Measurements from ENCODE around the gene IGSF21.
A peak's percentile ranks its signal among the peaks of the same experiment; 100 is the strongest.
"Not testable (repeated sequence)": the region's sequence is repeated elsewhere in the genome, so short reads cannot be mapped to it uniquely, and the experiment has no call there.

IGSF21 gene

GRCh38 chr1:18340158-18340764, 232.7 kb downstream of the IGSF21 start:
- no peak for DNase-seq

- no peak for DNase-seq
Observed at GRCh38 chr1:18340787-18341186, 233.2 kb downstream of the IGSF21 start.

GRCh38 chr1:18341291-18342069, 233.9 kb downstream of the IGSF21 start:
- no peak for DNase-seq

DNA sequence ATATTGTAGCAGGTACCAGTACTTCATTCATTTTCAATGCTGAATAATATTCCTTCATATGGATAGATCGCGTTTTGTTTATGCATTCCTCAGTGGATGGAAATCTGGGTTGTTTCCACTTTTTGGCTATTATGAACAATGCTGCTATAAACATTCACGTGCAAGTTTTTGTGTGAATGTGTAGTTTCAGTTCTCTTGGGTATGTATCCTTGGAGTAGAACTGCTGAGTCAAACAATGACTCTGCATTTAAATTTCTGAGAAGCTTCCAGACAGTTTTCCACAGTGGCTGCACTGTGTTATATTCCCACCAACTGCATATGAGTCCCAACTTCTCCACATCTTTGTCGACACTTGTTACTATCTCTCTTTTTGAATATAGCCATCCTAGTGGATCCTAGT, 235.1 kb downstream of the IGSF21 start:
- no peak for DNase-seq

- DNase-seq, result no peak
Observed at GRCh38 chr1:18343581-18343980, 236.0 kb downstream of the IGSF21 start.

DNA sequence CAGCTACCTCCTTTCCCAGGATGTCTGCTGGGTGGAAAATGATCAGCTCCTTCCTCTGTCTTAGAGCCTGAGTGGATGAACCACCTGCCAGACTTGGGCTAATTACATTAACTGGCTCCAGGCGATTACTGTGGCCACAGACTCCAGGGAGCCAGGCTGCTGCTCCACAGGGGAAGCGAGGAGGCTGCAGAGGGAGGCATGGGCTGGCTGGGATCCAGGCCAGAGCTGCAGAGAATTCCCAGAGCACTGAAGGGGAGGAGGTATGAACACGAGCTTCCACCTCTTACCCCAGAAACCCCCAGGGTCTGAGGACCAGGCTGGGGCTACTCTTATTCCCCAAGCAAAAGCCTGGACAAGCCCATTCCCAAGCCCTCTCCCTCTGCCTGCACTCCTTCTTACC, 237.2 kb downstream of the IGSF21 start:
- no peak for DNase-seq

DNA sequence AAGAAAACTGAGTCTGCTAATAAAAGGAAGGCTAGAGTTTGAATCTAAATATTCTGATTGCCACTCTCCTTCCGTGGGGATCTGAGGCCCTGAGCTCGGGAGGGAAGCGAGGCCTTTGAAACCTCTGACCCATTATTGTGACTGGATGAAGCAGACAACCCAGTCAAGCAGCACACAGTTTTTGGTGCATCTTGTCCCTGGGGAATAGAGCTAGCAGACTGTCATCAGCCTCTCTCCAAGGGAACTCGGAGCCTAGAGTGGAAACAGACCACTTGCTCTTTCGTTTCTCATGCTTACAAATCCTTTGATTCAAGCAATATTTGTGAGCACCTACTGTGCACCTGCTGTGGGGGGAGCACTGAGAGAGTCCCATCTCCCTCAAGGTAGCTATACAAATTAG, 240.0 kb downstream of the IGSF21 start:
- DNase-seq, result no peak

DNA sequence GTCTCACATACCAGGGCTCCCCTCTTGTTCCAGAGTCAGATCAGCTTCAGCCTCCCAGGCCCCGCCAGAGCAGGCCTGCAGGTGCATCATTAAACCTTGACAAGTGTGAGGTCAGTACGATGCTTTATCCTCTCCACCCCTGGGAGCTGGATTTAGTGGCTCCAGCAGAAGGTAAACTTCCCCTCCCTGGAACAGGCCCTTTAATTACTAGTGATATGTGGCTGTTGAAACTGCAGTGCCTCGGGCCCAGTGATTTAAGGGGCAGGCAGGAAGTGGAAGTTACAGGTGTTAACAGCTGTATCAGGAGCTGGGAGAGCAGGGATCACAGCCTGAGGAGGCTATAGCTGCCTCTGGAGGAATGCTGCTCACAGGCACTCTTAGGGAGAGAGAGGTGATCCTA, 240.8 kb downstream of the IGSF21 start:
- no peak for DNase-seq

DNA sequence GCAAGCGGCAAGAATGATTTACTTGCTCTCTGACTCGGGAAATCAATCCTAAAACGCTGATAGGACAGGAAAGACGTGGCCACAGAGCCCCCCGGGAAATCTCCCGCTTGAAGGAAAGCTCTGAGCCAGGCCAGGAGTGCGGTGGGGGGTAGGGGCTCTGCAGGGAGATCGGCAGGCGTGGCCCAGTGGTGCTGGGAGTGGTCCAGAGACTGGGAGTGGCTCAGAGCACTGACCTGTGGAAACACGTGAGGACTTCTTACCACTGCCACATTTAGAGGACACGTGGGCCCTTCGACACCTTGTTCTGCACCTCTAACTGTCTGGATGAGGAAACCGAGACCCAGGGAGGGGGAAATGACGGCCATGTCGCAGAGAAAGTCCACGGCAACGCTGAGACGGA, 243.1 kb downstream of the IGSF21 start:
- DNase-seq, result no peak

- DNase-seq, result no peak
Observed at GRCh38 chr1:18351735-18352134, 244.1 kb downstream of the IGSF21 start.

DNA sequence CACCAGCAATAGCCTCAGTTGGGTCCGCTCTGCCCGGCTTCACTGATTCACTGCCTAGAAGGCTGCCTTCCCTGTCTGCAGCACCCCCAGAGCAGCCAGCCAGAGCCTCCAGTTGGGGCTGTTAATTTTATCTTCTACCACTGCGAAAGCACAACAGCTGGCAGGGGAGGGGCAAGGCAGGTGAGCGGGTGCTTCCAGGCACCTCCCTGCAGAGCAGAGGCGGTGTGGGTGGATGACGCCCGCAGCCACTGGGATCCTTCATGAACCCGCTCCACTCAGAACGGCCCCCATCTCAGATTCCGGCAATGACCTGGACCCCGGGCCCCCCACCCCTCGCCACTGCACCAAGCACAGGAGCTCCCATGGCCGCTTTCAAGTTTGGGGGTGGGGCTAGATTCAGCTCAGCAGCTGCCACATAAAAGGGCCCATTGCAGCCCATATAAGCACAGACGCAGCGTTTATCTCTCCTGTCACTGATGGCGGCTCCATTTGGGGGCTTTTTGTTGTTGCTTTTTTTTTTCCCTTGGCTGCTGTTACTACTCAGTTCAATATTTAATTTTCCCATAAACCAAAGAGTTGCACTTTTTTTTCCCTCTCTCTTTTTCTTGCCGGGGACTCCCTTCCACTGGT, 245.2 kb downstream of the IGSF21 start:
- no peak for DNase-seq

GRCh38 chr1:18353528-18353927, 245.9 kb downstream of the IGSF21 start:
- DNase-seq, result no peak

DNA sequence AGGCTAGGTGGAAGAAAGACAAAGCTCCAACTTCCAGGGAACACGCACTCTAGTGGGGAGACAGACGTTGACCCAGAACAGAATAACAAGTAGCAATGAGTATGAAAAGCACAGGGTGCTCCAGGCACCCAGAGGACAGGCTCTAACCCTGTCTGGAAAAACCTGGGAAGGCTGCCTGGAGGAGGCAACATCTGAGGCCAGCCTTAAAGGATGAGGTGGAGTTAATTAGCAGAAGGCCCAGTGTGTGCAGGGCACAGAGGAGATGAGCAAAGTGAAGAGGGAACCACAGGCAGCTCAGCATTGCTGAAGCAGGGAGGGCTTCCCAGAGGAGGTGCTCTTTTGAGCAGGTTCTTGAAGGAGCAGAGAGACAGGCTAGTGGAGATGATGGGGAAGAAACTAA, 246.4 kb downstream of the IGSF21 start:
- no peak for DNase-seq

- DNase-seq, result no peak
Observed at GRCh38 chr1:18354612-18355011, 247.0 kb downstream of the IGSF21 start.

- DNase-seq, result no peak
Observed at GRCh38 chr1:18357622-18358230, 250.1 kb downstream of the IGSF21 start.

DNA sequence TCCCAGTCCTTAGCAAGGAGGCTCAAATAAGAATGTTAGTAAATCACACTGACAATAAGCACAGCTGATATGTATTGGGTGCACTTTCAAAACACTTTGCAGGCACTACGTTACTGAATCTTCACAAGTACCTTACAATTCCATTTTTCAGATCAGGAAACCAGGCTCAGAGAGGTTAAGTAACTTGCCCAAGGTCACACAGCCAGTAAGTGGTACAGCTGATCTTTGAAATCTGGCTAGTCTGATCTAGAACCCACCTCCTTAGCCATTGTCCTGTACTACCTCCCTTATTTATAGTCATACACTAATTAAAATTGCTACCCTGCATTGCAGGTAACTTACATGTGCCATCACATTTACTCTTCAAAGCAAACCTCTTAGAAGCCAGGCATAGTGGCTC, 251.0 kb downstream of the IGSF21 start:
- DNase-seq, result no peak

DNA sequence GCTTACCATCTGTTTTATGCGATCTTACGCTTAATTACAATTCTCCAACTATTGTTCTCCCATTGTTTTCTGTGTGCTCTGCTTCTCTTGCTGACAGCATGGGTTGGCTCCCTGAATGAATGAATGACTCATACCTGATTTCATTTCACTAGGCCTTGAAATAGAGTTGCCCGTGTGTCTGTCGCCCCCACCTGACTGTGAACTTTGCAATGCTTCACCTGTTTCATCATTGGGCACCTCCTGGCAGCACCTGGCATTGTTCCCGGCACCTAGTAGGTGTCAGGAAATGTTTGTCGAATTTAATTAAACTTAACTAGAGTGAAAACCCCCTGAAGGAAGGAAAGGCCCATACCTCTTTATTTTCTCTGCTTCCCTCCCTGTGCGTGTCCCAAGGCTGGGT, 252.7 kb downstream of the IGSF21 start:
- DNase-seq, result no peak

- DNase-seq, result no peak
Observed at GRCh38 chr1:18362150-18362549, 254.6 kb downstream of the IGSF21 start.

- no peak for DNase-seq
Observed at GRCh38 chr1:18363436-18363835, 255.8 kb downstream of the IGSF21 start.

DNA sequence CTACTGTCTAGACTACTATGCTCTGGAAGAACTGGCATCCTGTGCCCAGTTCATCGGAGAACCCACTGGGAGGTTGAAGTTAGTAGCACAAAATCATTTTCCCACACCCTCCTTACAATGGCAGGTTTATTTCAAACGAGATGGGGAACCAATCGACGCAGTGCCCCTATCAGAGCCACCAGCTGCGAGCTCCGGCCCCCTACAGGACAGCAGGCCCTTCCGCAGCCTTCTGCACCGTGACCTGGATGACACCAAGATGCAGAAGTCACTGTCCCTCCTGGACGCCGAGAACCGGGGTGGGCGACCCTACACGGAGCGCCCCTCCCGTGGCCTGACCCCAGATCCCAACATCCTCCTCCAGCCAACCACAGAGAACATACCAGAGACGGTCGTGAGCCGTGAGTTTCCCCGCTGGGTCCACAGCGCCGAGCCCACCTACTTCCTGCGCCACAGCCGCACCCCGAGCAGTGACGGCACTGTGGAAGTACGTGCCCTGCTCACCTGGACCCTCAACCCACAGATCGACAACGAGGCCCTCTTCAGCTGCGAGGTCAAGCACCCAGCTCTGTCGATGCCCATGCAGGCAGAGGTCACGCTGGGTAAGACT, 257.6 kb downstream of the IGSF21 start:
- DNase-seq, result no peak

DNA sequence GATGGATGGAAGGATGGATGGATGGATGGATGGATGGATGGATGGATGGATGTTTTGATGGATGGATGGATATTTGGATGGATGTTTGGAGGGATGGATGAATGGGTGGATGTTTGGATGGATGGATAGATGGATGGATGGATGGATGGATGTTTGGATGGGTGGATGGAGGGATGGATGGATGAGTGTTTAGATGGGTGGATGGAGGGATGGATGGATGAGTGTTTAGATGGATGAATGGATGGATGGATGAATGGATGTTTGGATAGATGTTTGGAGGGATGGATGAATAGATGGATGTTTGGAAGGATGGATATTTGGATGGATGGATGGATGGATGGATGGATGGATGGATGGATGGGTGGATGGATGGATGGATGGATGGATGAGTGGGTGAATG, 264.9 kb downstream of the IGSF21 start:
- not testable (repeated sequence) for DNase-seq

DNA sequence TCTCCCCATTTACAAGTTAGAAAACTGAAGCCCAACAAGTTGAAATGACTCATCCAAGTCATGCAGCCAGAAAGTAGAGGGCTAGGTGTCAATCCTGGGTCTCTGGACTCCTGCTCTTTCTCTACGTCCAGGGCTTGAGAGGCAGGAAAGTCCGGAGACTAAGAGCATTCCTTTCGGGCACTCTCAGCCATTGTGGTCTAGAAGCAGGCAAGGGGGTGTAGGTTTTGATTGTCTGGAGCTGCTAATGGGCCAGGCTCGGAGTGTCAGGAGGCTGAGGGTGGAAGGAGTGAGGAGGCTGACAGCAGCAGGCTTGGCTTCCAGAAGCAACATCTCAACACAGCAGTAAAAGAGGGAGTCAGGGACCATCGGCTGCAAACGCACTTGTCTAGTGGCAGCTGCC, 265.6 kb downstream of the IGSF21 start:
- no peak for DNase-seq

DNA sequence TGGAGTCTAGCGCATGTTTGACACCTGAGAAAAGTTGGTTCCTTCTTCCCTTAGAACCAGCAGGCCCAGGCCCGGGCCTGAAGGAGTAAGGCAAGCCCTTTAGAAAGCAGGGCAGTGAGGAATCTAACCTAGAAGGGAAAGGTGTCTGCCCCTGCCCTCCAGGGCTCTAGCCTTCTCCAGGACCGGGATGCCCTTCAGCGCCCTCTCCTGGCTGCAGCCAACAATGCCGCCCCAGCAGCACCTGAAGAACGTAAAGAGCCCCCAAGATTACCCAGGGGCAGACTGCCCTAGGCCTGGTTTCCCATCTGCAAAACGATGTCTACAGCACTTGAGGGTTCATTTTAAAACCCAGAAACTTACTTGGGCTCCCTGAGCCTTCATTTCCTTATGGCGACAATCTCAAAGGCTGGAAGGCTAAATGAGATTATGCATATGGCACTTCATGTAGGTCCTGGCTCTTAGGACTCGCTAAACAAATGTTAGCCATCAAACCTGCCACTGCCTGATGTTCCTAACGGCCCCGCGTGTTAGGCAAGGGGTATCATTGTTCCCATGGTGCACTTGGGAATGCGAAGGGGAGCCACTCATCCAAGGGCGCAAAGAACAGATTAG, 266.4 kb downstream of the IGSF21 start:
- DNase-seq, result peak; percentile 16

All from hematopoietic multipotent progenitor cell treated with erythropoietin and hydrocortisone succinate and interleukin-3 and kit ligand, for 4 days (in vitro differentiated cells).